HEK293T (cell line): Measurements from ENCODE around the gene KIF5C.

Experiments used
- BHLHE40 ChIP-seq: fragments of 450-650 bp; IDR thresholded peaks from 2 replicates; pipeline ENCODE4 v1.6.1; 2016; ENCODE audit warnings: mild to moderate bottlenecking, moderate library complexity, borderline replicate concordance
- CTBP1 ChIP-seq: fragments of 450-650 bp; IDR thresholded peaks from 2 replicates; pipeline ENCODE4 v1.6.1; 2016; ENCODE audit warnings: borderline replicate concordance
- ELF4 ChIP-seq: fragments of 450-650 bp; IDR thresholded peaks from 2 replicates; pipeline ENCODE4 v1.6.1; 2017; ENCODE audit warnings: antibody characterized with exemption
- FOXA1 ChIP-seq: fragments of 450-650 bp; IDR thresholded peaks from 2 replicates; pipeline ENCODE4 v1.6.1; 2016; ENCODE audit warnings: mild to moderate bottlenecking
- FOXK2 ChIP-seq: fragments of 450-650 bp; IDR thresholded peaks from 2 replicates; pipeline ENCODE4 v1.6.1; 2016; ENCODE audit warnings: mild to moderate bottlenecking
- FOXM1 ChIP-seq: fragments of 450-650 bp; IDR thresholded peaks from 2 replicates; pipeline ENCODE4 v1.6.1; 2017; ENCODE audit warnings: mild to moderate bottlenecking, borderline replicate concordance
- LEF1 ChIP-seq: fragments of 450-650 bp; IDR thresholded peaks from 2 replicates; pipeline ENCODE4 v1.6.1; 2017; ENCODE audit warnings: mild to moderate bottlenecking, borderline replicate concordance
- NFRKB ChIP-seq: fragments of 450-650 bp; IDR thresholded peaks from 2 replicates; pipeline ENCODE4 v1.6.1; 2016; ENCODE audit warnings: mild to moderate bottlenecking, moderate library complexity
- SP1 ChIP-seq: fragments of 450-650 bp; IDR thresholded peaks from 2 replicates; pipeline ENCODE4 v1.6.1; 2017
- SUZ12 ChIP-seq: fragments of 450-650 bp; IDR thresholded peaks from 2 replicates; pipeline ENCODE4 v1.6.1; 2016; ENCODE audit warnings: mild to moderate bottlenecking
- TARDBP ChIP-seq: fragments of 450-650 bp; IDR thresholded peaks from 2 replicates; pipeline ENCODE4 v1.6.1; 2016
- ZNF384 ChIP-seq: fragments of 450-650 bp; IDR thresholded peaks from 2 replicates; pipeline ENCODE4 v1.6.1; 2016

GRCh38 chr2:148909114-148909513, 34.1 kb downstream of the KIF5C start:
- TF ChIP-seq BHLHE40 (no peak), ZNF384 (no peak), ELF4 (no peak), SP1 (no peak), FOXM1 (no peak), SUZ12 (no peak), FOXA1 (no peak), FOXK2 (no peak), LEF1 (no peak), TARDBP (no peak), NFRKB (no peak), CTBP1 (no peak)
